Adrenal gland (tissue), 12 donors: ENCODE data around the gene BACH2. TPM values are rescaled to one million over a fixed set of nuclear protein-coding genes. Genes with fewer than 3 reads are reported as not detected.
A peak's percentile ranks its signal among the peaks of the same experiment; 100 is the strongest.

Experiments
- DNase-seq, 7 donors: peaks; one replicate each; pipeline ENCODE4 v3.0.0-alpha.2; 2019 to 2020
- H3K27ac ChIP-seq, 5 donors: fragments of 200-600 bp; sonication (generic) in 4 of 5; 1 replicate in 3 of 5; 2 replicates in 2 of 5; pipeline versions ENCODE4 v1.5.1 to v1.8.0; 2016 to 2020; ENCODE audit warnings: mild to moderate bottlenecking in 1 of 5
- H3K27me3 ChIP-seq: fragments of 200-600 bp; 2 replicates; pipeline ENCODE4 v1.8.0; 2021
- H3K36me3 ChIP-seq, 2 donors: fragments of 200-600 bp; replicated peaks in 1 of 2; 1 replicate in 1 of 2; 2 replicates in 1 of 2; pipeline versions ENCODE4 v1.5.1 to v1.8.0; 2018 to 2022
- H3K4me1 ChIP-seq, 2 donors: fragments of 200-600 bp; replicated peaks in 1 of 2; 1 replicate in 1 of 2; 2 replicates in 1 of 2; pipeline versions ENCODE4 v1.5.1 to v1.8.0; 2018 to 2021
- H3K4me3 ChIP-seq, 4 donors: fragments of 200-600 bp; sonication (generic) in 3 of 4; one replicate each; pipeline ENCODE4 v1.5.1; 2016 to 2018
- H3K9me3 ChIP-seq, 3 donors: fragments of 200-600 bp; sonication (generic) in 1 of 3; replicated peaks in 1 of 3; 1 replicate in 2 of 3; 2 replicates in 1 of 3; pipeline versions ENCODE4 v1.5.1 to v1.8.0; 2016 to 2021
- POLR2A ChIP-seq, 2 donors: fragments of 450-650 bp; IDR thresholded peaks; one replicate each; pipeline ENCODE4 v1.6.1; 2017; ENCODE audit warnings: antibody characterized with exemption in 2 of 2, mild to moderate bottlenecking in 2 of 2, moderate library complexity in 1 of 2
- WGBS, 4 donors: extraction: QIAGEN DNeasy Blood & Tissue Kit in 2 of 4; methylation state at CpG; one replicate each; pipeline versions ENCODE4 v1.1.5 to v1.1.7; 2013 to 2017; 5-methylcytosine and 5-hydroxymethylcytosine counted together
- intact Hi-C, 2 donors: fragments of 100-400 bp; cut with DNase I; formaldehyde crosslinking; loops; one replicate each; pipeline versions ENCODE4 v1.14.1 to v1.15.0; 2022 to 2023
- polyA plus RNA-seq, 3 donors: library from polyadenylated mRNA; stranded (reverse); fragments of 200-250 nt in 2 of 3; fragments of 350-450 nt in 1 of 3; fragmentation: Illumina TruSeq in 1 of 3; extraction: RNeasy Lipid Tissue Mini Kit (QIAGEN cat#74804) in 1 of 3; gene quantifications; one replicate each; pipeline ENCODE4 v1.2.3, GENCODE V29; 2013 to 2014
- total RNA-seq, 9 donors: library from RNA; depleted of rRNA in 4 of 9; stranded (reverse); fragments of >200 nt in 4 of 9; fragments of 120-200 nt in 1 of 9; fragmentation: NEBNext Ultra II Directional in 1 of 9; extraction: Animal tissue kit (Norgen Biotek cat#: 25700) in 1 of 9; gene quantifications; one replicate each; pipeline versions ENCODE4 v1.1.0 to v1.2.4, GENCODE V29; 2013 to 2023
- TF ChIP-seq, protein P1 (sequence below), 6 experiments: fragments of 450-650 bp in 4 of 6; fragments of 200-600 bp in 2 of 6; sonication (generic) in 1 of 6; IDR thresholded peaks; 1 replicate in 5 of 6; 2 replicates in 1 of 6; pipeline versions ENCODE4 v1.5.1 to v1.8.0; 2016 to 2021; ENCODE audit warnings: antibody characterized with exemption in 6 of 6, mild to moderate bottlenecking in 2 of 6, moderate library complexity in 1 of 6
- donor health status: healthy with polysubstance abuse.
- donor health status: Bipolar disorder and iron deficiency.
- donor health status: DM: yes; HTN: yes; CAD: no.
- donor health status: DM: no; HTN: no; CAD: no.
- donor health status: DM: no; HTN: no; CAD: no.
- donor health status: DM: yes; HTN: yes; CAD: no.

BACH2 gene
- total and polyA plus RNA-seq, 12 donors: 0.08 to 2.9 (median 0.83) TPM

DNA sequence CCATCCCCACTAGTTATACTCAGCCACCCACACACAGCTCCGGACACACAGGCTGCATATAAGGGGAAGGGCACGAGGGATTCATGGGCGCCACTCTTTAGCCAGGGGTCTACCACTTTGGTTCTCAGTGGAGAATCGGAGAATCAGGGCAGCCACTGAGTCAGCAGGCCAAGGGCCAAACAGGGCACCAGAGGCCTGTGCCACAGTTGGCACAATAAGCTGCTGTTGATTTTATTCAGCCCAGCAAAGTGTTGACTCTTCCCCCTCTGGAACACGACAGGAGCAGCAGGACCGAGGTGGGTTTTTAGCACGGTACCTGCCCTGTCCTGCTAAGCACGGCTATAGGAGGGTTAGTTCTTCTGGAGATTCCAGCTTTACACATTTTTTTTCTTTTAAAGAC is 354.0 kb downstream of the BACH2 start:
- DNase-seq: no peak
- 82 to 98% (median 95%) methylated on average over 6 to 8 of the region's 8 CpGs for WGBS, 4 donors
- no peak for TF ChIP-seq POLR2A (IDR thresholded peaks at IDR 0.05)
- TF ChIP-seq, protein P1, sequence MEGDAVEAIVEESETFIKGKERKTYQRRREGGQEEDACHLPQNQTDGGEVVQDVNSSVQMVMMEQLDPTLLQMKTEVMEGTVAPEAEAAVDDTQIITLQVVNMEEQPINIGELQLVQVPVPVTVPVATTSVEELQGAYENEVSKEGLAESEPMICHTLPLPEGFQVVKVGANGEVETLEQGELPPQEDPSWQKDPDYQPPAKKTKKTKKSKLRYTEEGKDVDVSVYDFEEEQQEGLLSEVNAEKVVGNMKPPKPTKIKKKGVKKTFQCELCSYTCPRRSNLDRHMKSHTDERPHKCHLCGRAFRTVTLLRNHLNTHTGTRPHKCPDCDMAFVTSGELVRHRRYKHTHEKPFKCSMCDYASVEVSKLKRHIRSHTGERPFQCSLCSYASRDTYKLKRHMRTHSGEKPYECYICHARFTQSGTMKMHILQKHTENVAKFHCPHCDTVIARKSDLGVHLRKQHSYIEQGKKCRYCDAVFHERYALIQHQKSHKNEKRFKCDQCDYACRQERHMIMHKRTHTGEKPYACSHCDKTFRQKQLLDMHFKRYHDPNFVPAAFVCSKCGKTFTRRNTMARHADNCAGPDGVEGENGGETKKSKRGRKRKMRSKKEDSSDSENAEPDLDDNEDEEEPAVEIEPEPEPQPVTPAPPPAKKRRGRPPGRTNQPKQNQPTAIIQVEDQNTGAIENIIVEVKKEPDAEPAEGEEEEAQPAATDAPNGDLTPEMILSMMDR (IDR thresholded peaks at IDR 0.05): no peak
- no peaks in the 10 kb centered on the region for H3K36me3 ChIP-seq
- intact Hi-C loops: loop anchor here in 1 of 2 donors (10.0 kb wide), 1 partner anchor 532 kb away; no protein-coding TSS in a partner anchor
- H3K4me1 ChIP-seq: no peaks in the 10 kb centered on the region
- H3K4me3 ChIP-seq: no peak overlapping the region
- no peak overlapping the region for H3K27ac ChIP-seq
- H3K27me3 ChIP-seq: no peaks in the 10 kb centered on the region
- H3K9me3 ChIP-seq: no peaks in the 10 kb centered on the region

DNA sequence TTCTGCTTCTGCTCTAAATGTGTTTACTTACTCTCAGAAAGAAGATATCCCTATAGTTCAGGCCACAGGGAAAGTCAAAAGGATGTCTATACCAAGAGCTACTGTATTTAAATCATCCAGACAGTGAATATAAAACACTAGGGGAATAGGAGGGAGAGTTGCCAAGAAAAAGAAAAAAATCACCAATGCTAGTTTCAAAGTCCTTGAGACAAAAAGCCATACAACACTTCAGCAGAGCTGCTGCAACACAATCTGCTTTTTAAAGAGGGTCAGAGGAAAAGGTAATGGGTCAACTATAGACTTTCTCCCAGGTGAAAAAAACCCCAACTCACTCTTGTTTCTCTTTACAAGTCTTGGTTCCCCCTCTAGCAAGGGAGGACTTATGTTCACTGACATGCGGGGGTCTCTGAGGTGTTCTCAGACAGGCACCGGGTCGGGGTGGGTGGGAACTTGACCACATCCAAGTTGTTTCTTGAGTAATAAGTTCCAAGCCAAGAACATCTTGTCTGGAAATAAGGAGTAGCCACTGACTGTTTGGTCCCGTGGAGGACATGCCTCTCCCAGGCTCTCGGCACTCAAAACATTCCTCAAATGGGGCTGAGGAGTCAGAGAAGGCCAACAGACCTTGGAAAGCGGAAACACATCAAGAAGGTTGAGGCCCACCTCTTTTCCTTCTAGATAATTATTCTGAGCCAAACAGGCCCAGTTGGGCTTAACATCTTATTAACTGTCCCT is 354.7 kb downstream of the BACH2 start:
- no peaks in the 10 kb centered on the region for H3K9me3 ChIP-seq
- no peak for DNase-seq
- WGBS, 4 donors: 85 to 88% (median 85%) methylated on average over 4 to 6 of the region's 6 CpGs
- no peak overlapping the region for H3K4me3 ChIP-seq
- H3K27me3 ChIP-seq: no peaks in the 10 kb centered on the region
- no peak overlapping the region for H3K27ac ChIP-seq
- TF ChIP-seq, protein P1 (IDR thresholded peaks at IDR 0.05): no peak
- TF ChIP-seq POLR2A (IDR thresholded peaks at IDR 0.05): no peak
- no peaks in the 10 kb centered on the region for H3K36me3 ChIP-seq
- no peaks in the 10 kb centered on the region for H3K4me1 ChIP-seq
- intact Hi-C loops: loop anchor here in 1 of 2 donors (10.0 kb wide), 1 partner anchor 533 kb away; no protein-coding TSS in a partner anchor

DNA sequence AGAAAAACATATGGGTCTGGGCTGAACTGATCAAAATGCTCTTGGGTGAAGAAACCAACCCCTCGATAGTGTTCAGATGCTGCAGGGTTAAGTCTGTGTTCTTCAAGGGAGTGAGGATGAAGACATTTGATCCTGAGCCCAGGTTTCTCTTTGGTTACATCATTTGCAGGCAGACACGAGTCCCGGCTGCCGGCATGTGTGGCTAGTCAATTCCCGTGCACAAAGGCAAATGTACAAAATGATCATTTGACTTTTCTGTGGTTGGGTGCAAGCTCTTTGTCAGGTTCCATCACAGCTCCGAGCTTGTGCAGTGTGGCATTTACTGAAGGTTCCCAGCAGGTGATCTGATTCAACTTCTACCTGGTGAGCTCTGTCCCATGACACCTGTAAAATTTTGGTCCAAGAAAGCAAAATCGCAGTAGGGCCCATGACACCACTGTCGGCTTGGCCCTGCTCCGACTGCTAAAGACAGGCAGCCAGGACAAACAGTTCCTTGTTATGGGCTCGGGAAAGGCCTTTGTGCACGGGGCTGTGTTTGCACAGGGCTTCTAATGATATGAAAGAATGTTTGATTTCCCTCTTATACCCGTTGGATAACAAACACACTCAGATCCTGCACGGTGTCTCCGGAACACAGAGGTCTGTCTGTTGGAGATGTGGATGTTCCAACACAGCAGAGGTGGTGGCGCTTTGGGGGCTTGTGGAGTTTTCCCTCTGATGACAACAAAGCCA is 355.4 kb downstream of the BACH2 start:
- Histone ChIP-seq H3K36me3 (no peaks in the 10 kb centered on the region), H3K27me3 (no peaks in the 10 kb centered on the region), H3K27ac (no peak overlapping the region), H3K9me3 (no peaks in the 10 kb centered on the region), H3K4me3 (no peak overlapping the region), H3K4me1 (no peaks in the 10 kb centered on the region)
- no peak for TF ChIP-seq POLR2A (IDR thresholded peaks at IDR 0.05)
- TF ChIP-seq, protein P1 (IDR thresholded peaks at IDR 0.05): no peak
- intact Hi-C loops: loop anchor here in 1 of 2 donors (10.0 kb wide), 1 partner anchor 534 kb away; no protein-coding TSS in a partner anchor
- 67 to 72% (median 69%) methylated on average over 15 of the region's 15 CpGs for WGBS, 4 donors
- DNase-seq: no peak

DNA sequence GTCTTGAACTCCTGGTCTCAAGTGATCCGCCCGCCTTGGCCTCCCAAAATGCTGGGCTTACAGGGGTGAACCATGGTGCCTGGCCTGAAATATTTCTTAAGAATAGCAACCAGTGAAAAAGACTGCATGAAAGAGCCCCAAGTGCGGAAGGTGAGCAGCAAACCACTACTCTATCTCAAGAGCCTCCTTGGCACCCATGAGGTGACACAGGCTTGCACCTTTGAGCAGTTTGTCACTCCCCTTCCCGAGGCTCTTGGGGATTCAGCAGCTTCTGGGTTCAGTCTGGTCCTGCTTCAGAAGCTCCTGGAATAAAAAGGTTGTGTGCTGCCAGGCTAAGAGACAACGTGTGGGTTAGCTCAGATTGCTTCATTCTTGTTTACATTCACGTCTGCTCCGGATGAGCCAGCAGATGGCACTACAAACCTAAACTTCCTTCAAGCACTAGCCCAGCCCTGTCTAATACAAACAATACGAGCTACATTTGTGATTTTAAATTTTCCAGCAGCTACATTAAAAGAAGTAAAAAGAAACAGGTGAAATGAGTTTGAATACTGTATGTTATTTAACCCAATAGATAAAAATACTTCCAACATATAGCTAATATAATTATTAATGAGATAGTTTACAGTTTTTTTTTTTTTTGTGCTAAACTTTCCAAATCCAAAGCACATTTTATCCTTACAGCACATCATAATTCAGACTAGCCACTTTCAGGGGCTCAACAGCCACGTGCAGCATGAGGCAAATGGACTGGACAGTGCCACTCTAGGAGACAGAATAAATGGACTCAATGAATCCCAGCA is 356.2 kb downstream of the BACH2 start:
- Histone ChIP-seq H3K4me3 (no peak overlapping the region), H3K36me3 (no peaks in the 10 kb centered on the region), H3K27me3 (no peaks in the 10 kb centered on the region), H3K4me1 (no peaks in the 10 kb centered on the region), H3K9me3 (no peaks in the 10 kb centered on the region), H3K27ac (no peak overlapping the region)
- intact Hi-C loops: loop anchor here in 1 of 2 donors (10.0 kb wide), 1 partner anchor 534 kb away; no protein-coding TSS in a partner anchor
- no peak for TF ChIP-seq POLR2A (IDR thresholded peaks at IDR 0.05)
- TF ChIP-seq, protein P1 (IDR thresholded peaks at IDR 0.05): peak; percentile 30 to 73 (median 68)
- DNase-seq: peak; percentile 56 to 89 (median 75)
- 33 to 36% (median 34%) methylated on average over 8 to 9 of the region's 9 CpGs for WGBS, 4 donors
